Measurements from ENCODE around the gene IL10RB. TPM values are rescaled to one million over a fixed set of nuclear protein-coding genes. Genes with fewer than 3 reads are reported as not detected.

IL10RB gene
- total RNA-seq, 1 experiment from 2014 or later, result 3.1 TPM

GRCh38 chr21:33261635-33262034, 4.5 kb upstream of the IL10RB start:
- Histone ChIP-seq H3K79me2 (ENCODE audit: insufficient read depth, low read length) (no peaks in the 10 kb centered on the region), H3K27ac (ENCODE audit: insufficient read length, low read depth, low read length) (no peak overlapping the region), H3K56ac (ENCODE audit: insufficient read length, low read depth, low read length) (no peak overlapping the region), H3K4ac (ENCODE audit: low read depth, low read length) (no peak overlapping the region), H4K5ac (ENCODE audit: insufficient read length, low read depth, low read length) (no peak overlapping the region), H2BK15ac (ENCODE audit: low read depth, low read length) (no peak overlapping the region), H3K18ac (ENCODE audit: insufficient read length, low read depth, low read length) (no peak overlapping the region), H3K14ac (ENCODE audit: insufficient read depth, low read length) (no peak overlapping the region), H2BK12ac (ENCODE audit: insufficient read length, low read depth, low read length) (no peak overlapping the region), H3K27me3 (ENCODE audit: insufficient read depth, low read length) (no peaks in the 10 kb centered on the region), H4K20me1 (ENCODE audit: control insufficient read depth, insufficient read depth, insufficient read length) (no peaks in the 10 kb centered on the region), H2BK120ac (ENCODE audit: low read depth, low read length, poor library complexity, severe bottlenecking) (no peak overlapping the region), H3K23ac (ENCODE audit: insufficient read length, low read depth, low read length) (no peak overlapping the region), H3K4me1 (ENCODE audit: insufficient read depth, low read length) (no peaks in the 10 kb centered on the region), H2BK20ac (ENCODE audit: low read depth, low read length, poor library complexity, severe bottlenecking) (no peak overlapping the region), H4K91ac (ENCODE audit: insufficient read length, low read depth, low read length) (no peak overlapping the region), H3T11ph (ENCODE audit: low read length) (no peak overlapping the region), H4K8ac (replicated peaks; ENCODE audit: insufficient read length, low read depth, low read length) (no peak overlapping the region), H3K9ac (ENCODE audit: extremely low read depth, insufficient read length, low read length) (no peak overlapping the region), H3K9me3 (ENCODE audit: control insufficient read depth, low read depth, low read length) (no peaks in the 10 kb centered on the region), H3K4me2 (ENCODE audit: insufficient read depth, insufficient read length, low read length) (no peak overlapping the region), H3K79me1 (ENCODE audit: insufficient read depth, low read depth, low read length, poor library complexity, severe bottlenecking) (no peaks in the 10 kb centered on the region), H2BK5ac (ENCODE audit: insufficient read length, low read length) (no peak overlapping the region), H2AFZ (ENCODE audit: low read length) (no peak overlapping the region), H2AK5ac (ENCODE audit: insufficient read length, low read length) (no peak overlapping the region), H3K23me2 (ENCODE audit: insufficient read length, low read depth, low read length, poor library complexity, severe bottlenecking) (no peaks in the 10 kb centered on the region)
- peaks cover 10% of the 10 kb centered on the region for H3K27me3 Mint-ChIP-seq (ENCODE audit: low read depth)
- no CpG with 5 or more reads among the region's 3 CpGs for WGBS (ENCODE audit: extremely low coverage, insufficient read length, low lambda C conversion rate)
- H3K27ac Mint-ChIP-seq, result peak overlapping the region in 1 of 3 experiments; percentile 28; a peak in 1 of 7 replicates
- no peak overlapping the region for H3K4me3 Mint-ChIP-seq
- H3K9me3 Mint-ChIP-seq, result peaks cover 7 to 8% of the 10 kb centered on the region in 2 experiments; a peak in 4 of 5 replicates
- peaks cover 20 to 32% (median 25%) of the 10 kb centered on the region in 3 experiments for H3K36me3 Mint-ChIP-seq (ENCODE audit: insufficient read depth in 1 of 3, low read depth in 3 of 3)
- H3K4me1 Mint-ChIP-seq, result peaks cover 12 to 14% of the 10 kb centered on the region in 2 experiments
- no peak for TF ChIP-seq CTCF (conservative IDR thresholded peaks at IDR 0.05)
- no peak for DNase-seq

Data from H9 (cell line).